KG1 (cell line): ENCODE measurements around the gene TASP1.

Experiments used
- DNase-seq: peaks from one replicate; lab custom pipeline; 2025; lab: John Stamatoyannopoulos, UW

The TASP1 gene

DNA sequence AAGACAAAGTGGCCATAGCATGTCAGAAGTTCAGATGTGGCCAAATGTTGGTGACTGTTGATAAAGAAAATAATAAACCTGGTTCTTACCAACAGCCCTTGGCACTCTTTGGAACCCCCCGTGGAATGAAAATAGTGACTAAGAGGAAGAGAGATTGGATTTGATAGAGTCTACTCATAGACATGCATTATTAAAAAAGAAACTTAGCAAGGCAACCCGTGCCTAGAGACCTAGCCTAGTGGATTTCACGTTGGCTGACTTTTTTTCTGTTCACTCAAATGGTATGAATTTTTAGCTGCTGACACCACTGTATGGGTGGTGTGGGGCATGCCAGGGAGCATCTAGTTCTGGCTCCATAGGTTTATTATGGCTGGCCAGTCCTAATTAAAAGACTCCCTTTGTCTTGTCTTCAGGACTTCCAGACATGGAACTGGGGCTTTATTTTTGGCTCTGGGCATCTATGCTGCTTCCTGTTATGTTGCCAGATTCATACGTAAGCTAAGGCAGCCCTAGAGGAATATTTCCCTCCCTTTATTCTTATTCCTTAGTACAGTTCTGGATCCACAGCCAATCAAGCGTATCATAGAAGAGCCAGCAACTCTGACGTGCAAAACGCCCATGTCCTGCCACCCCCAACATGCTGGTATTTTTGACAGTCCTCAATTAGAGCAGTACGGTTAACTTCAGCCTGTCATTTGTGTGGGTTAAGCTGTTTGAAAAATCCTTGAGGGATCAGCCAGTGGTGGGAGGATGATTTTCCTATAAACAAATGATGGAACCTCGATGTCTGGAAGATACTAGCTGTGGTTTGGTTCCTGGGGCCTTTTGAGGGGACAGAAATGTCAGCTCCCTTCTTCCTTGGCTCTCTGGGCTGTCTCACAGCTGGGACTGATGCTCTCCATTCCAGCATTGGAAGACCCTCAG, 290.2 kb downstream of the TASP1 start:
- DNase-seq: no peak

- DNase-seq: no peak
Observed at GRCh38 chr20:13344671-13345070, 294.1 kb downstream of the TASP1 start.

- DNase-seq: no peak
Observed at GRCh38 chr20:13342469-13343242, 296.1 kb downstream of the TASP1 start.

- DNase-seq: no peak
Observed at GRCh38 chr20:13341737-13342393, 296.9 kb downstream of the TASP1 start.

GRCh38 chr20:13340088-13340487, 298.6 kb downstream of the TASP1 start:
- DNase-seq: no peak
